ENCODE data around the gene OIP5. TPM values are rescaled to one million over a fixed set of nuclear protein-coding genes. Genes with fewer than 3 reads are reported as not detected.
A peak's percentile ranks its signal among the peaks of the same experiment; 100 is the strongest.

OIP5 gene
- total and polyA plus RNA-seq, 2 donors (not counting 1 experiment from before 2014, with no cell fraction given): 0.84 to 1.3 TPM

DNA sequence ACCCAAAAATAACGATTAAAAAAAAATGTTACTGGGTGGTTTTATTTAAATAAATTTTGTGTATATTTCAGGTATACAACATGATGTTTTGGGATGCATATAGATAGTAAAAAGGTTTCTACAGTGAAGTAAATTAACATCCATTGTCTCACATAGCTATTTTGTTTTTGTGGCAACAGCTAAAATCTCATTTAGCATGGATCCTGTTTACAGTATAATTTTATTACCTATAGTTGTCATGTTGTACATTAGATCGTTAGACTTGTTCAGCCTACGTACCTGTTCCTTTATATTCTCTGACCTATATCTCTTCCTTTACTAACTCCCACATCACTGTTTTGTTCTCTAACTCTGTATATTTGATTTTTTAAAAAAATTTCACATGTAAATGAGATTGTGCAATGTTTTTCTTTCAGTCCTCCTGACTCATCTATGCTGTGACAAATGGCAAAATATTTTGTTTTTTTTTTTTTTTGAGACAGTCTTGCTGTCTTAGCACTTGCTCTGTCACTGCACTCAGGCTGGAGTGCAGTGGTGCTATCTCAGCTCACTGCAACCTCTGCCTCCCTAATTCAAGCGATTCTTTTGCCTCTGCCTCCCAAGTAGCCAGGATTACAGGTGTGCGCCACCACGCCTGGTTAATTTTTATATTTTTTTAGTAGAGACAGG is 45.6 kb downstream of the OIP5 start:
- H3K79me2 ChIP-seq (ENCODE audit: control insufficient read depth, insufficient read depth, low read length): peaks cover 49% of the 10 kb centered on the region
- CTCF ChIA-PET: interaction anchor here (0.6 to 1.0 kb wide), 2 partner anchors 46 to 734 kb away, joined by 5 to 6 read pairs; partner anchors contain the start of genes NUSAP1 and OIP5
- Mint-ChIP-seq H3K9me3 (ENCODE audit: insufficient read depth) (no peaks in the 10 kb centered on the region), H3K4me3 (no peak overlapping the region), H3K4me1 (peaks cover 60% of the 10 kb centered on the region), H3K27me3 (no peaks in the 10 kb centered on the region), H3K27ac (no peak overlapping the region)
- ATAC-seq (ENCODE audit: low read depth): no peak
- no peaks in the 10 kb centered on the region for H3K9me3 ChIP-seq (ENCODE audit: control extremely low read depth in 1 of 3, control insufficient read depth in 2 of 3, insufficient read depth in 1 of 3, low read length in 2 of 3)
- peaks cover 9% of the 10 kb centered on the region for H4K20me1 ChIP-seq (ENCODE audit: control insufficient read depth, insufficient read depth, low read length, poor library complexity, severe bottlenecking)
- peaks cover 30 to 48% of the 10 kb centered on the region in 2 donors for H3K4me1 ChIP-seq (ENCODE audit: control insufficient read depth in 2 of 2, insufficient read depth in 2 of 2, low read length in 2 of 2)
- DNase-seq: no peak
- H3K36me3 ChIP-seq (replicated peaks in 1 of 2; ENCODE audit: control extremely low read depth in 1 of 2, control insufficient read depth in 1 of 2, extremely low read depth in 1 of 2, insufficient read depth in 2 of 2, low read length in 1 of 2): peaks cover 2 to 41% of the 10 kb centered on the region in 2 experiments
- POLR2A ChIA-PET: no interaction called here
- WGBS (ENCODE audit: insufficient coverage): no CpG with 5 or more reads among the region's 6 CpGs
- H3K27me3 ChIP-seq (replicated peaks in 1 of 4; ENCODE audit: control extremely low read depth in 1 of 4, control insufficient read depth in 3 of 4, insufficient read depth in 4 of 4, low read length in 3 of 4): no peaks in the 10 kb centered on the region
- H3K4me3 ChIP-seq (ENCODE audit: control extremely low read depth in 1 of 5, extremely low read depth in 1 of 5, insufficient read depth in 1 of 5, low read depth in 2 of 5, low read length in 4 of 5): no peak overlapping the region
- H3K27ac ChIP-seq (ENCODE audit: low read length in 2 of 2): no peak overlapping the region
- H2AFZ ChIP-seq (ENCODE audit: insufficient read depth, low read depth, low read length, poor library complexity, severe bottlenecking): no peak overlapping the region
- no peak overlapping the region for H3K4me2 ChIP-seq (replicated peaks; ENCODE audit: low read depth, low read length, poor library complexity, severe bottlenecking)
- intact Hi-C loops (cut with micrococcal nuclease): no loop called here
- H3K9ac ChIP-seq (ENCODE audit: low read length): no peak overlapping the region
- TF ChIP-seq EZH2 (IDR thresholded peaks at IDR 0.05; ENCODE audit: borderline replicate concordance, insufficient read depth, low read depth, low read length, poor library complexity, severe bottlenecking): no peak
- TF ChIP-seq, protein P1, sequence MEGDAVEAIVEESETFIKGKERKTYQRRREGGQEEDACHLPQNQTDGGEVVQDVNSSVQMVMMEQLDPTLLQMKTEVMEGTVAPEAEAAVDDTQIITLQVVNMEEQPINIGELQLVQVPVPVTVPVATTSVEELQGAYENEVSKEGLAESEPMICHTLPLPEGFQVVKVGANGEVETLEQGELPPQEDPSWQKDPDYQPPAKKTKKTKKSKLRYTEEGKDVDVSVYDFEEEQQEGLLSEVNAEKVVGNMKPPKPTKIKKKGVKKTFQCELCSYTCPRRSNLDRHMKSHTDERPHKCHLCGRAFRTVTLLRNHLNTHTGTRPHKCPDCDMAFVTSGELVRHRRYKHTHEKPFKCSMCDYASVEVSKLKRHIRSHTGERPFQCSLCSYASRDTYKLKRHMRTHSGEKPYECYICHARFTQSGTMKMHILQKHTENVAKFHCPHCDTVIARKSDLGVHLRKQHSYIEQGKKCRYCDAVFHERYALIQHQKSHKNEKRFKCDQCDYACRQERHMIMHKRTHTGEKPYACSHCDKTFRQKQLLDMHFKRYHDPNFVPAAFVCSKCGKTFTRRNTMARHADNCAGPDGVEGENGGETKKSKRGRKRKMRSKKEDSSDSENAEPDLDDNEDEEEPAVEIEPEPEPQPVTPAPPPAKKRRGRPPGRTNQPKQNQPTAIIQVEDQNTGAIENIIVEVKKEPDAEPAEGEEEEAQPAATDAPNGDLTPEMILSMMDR (IDR thresholded peaks at IDR 0.05): no peak

DNA sequence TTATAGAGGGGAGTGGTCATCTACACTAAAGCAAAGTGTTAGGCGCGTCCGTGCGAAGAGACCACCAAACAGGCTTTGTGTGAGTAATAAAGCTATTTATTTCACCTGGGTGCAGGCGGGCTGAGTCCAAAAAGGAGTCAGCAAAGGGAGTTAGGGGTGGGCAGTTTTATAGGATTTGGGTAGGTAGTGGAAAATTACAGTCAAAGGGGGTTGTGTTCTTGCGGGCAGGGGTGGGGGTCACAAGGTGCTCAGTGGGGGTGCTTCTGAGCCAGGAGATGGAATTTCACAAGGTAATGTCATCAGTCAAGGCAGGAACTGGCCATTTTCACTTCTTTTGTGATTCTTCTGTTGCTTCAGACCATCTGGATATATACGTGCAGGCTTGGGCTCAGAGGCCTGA is 47.1 kb downstream of the OIP5 start:
- peak overlapping the region in 1 of 2 donors; percentile 86 for H3K27ac ChIP-seq (ENCODE audit: low read length in 2 of 2)
- Mint-ChIP-seq H3K27me3 (no peaks in the 10 kb centered on the region), H3K27ac (peak overlapping the region; percentile 97), H3K4me3 (peak overlapping the region; percentile 95), H3K4me1 (peaks cover 45% of the 10 kb centered on the region), H3K9me3 (ENCODE audit: insufficient read depth) (no peaks in the 10 kb centered on the region)
- POLR2A ChIA-PET: interaction anchor here (0.6 kb wide), 1 partner anchor 118 kb away, joined by 3 read pairs; no protein-coding TSS in a partner anchor
- CTCF ChIA-PET: interaction anchor here (1.4 kb wide), 1 partner anchor 47 kb away, joined by 4 read pairs; the partner anchor contains the start of genes NUSAP1 and OIP5
- intact Hi-C loops (cut with micrococcal nuclease): no loop called here
- 55% methylated on average over 6 of the region's 7 CpGs for WGBS (ENCODE audit: insufficient coverage)
- no peaks in the 10 kb centered on the region for H3K9me3 ChIP-seq (ENCODE audit: control extremely low read depth in 1 of 3, control insufficient read depth in 2 of 3, insufficient read depth in 1 of 3, low read length in 2 of 3)
- H3K4me1 ChIP-seq (ENCODE audit: control insufficient read depth in 2 of 2, insufficient read depth in 2 of 2, low read length in 2 of 2): peaks cover 16 to 33% of the 10 kb centered on the region in 2 donors
- TF ChIP-seq EZH2 (IDR thresholded peaks at IDR 0.05; ENCODE audit: borderline replicate concordance, insufficient read depth, low read depth, low read length, poor library complexity, severe bottlenecking): no peak
- TF ChIP-seq, protein P1 (IDR thresholded peaks at IDR 0.05): no peak
- H3K4me3 ChIP-seq (ENCODE audit: control extremely low read depth in 1 of 5, extremely low read depth in 1 of 5, insufficient read depth in 1 of 5, low read depth in 2 of 5, low read length in 4 of 5): peak overlapping the region in 4 of 5 experiments; percentile 86 to 97 (median 94)
- H3K27me3 ChIP-seq (replicated peaks in 1 of 4; ENCODE audit: control extremely low read depth in 1 of 4, control insufficient read depth in 3 of 4, insufficient read depth in 4 of 4, low read length in 3 of 4): no peaks in the 10 kb centered on the region
- H3K36me3 ChIP-seq (replicated peaks in 1 of 2; ENCODE audit: control extremely low read depth in 1 of 2, control insufficient read depth in 1 of 2, extremely low read depth in 1 of 2, insufficient read depth in 2 of 2, low read length in 1 of 2): peaks cover 2 to 41% of the 10 kb centered on the region in 2 experiments
- peak overlapping the region; percentile 85 for H3K9ac ChIP-seq (ENCODE audit: low read length)
- DNase-seq (no peak), ATAC-seq (ENCODE audit: low read depth) (no peak)
- peaks cover 9% of the 10 kb centered on the region for H4K20me1 ChIP-seq (ENCODE audit: control insufficient read depth, insufficient read depth, low read length, poor library complexity, severe bottlenecking)
- peak overlapping the region; percentile 79 for H3K4me2 ChIP-seq (replicated peaks; ENCODE audit: low read depth, low read length, poor library complexity, severe bottlenecking)
- H3K79me2 ChIP-seq (ENCODE audit: control insufficient read depth, insufficient read depth, low read length): peaks cover 49% of the 10 kb centered on the region
- no peak overlapping the region for H2AFZ ChIP-seq (ENCODE audit: insufficient read depth, low read depth, low read length, poor library complexity, severe bottlenecking)

Measured in B cell (primary cell).